Measurements from ENCODE around the gene SEMA3C. TPM values are rescaled to one million over a fixed set of nuclear protein-coding genes. Genes with fewer than 3 reads are reported as not detected.

Gene SEMA3C
- total RNA-seq, 1 experiment from 2014 or later = 136 TPM

GRCh38 chr7:80890426-80891258 lies 28.2 kb downstream of the SEMA3C start:
- peak; percentile 21 for DNase-seq (ENCODE audit: low read depth)

- no peak for DNase-seq (ENCODE audit: low read depth)
These were observed 29.3 kb downstream of the SEMA3C start for GRCh38 chr7:80889525-80889924.

GRCh38 chr7:80885757-80886156 lies 33.1 kb downstream of the SEMA3C start:
- no peak for DNase-seq (ENCODE audit: low read depth)

GRCh38 chr7:80884511-80885195 lies 34.2 kb downstream of the SEMA3C start:
- DNase-seq (ENCODE audit: low read depth) = peak; percentile 26

- DNase-seq (ENCODE audit: low read depth) = peak; percentile 98
These were observed 35.5 kb downstream of the SEMA3C start for GRCh38 chr7:80883154-80884025.

GRCh38 chr7:80882213-80882801 lies 36.5 kb downstream of the SEMA3C start:
- no peak for DNase-seq (ENCODE audit: low read depth)

- DNase-seq (ENCODE audit: low read depth) = no peak
These were observed 37.4 kb downstream of the SEMA3C start for GRCh38 chr7:80881351-80881900.

- DNase-seq (ENCODE audit: low read depth) = no peak
These were observed 39.0 kb downstream of the SEMA3C start for GRCh38 chr7:80879849-80880248.

- DNase-seq (ENCODE audit: low read depth) = peak; percentile 73
These were observed 41.9 kb downstream of the SEMA3C start for GRCh38 chr7:80876894-80877414.

GRCh38 chr7:80875537-80876120 lies 43.2 kb downstream of the SEMA3C start:
- no peak for DNase-seq (ENCODE audit: low read depth)

- no peak for DNase-seq (ENCODE audit: low read depth)
These were observed 45.7 kb downstream of the SEMA3C start for GRCh38 chr7:80873140-80873539.

- DNase-seq (ENCODE audit: low read depth) = no peak
These were observed 47.6 kb downstream of the SEMA3C start for GRCh38 chr7:80871228-80871627.

GRCh38 chr7:80870813-80871212 lies 48.0 kb downstream of the SEMA3C start:
- no peak for DNase-seq (ENCODE audit: low read depth)

GRCh38 chr7:80869821-80870751 lies 48.8 kb downstream of the SEMA3C start:
- no peak for DNase-seq (ENCODE audit: low read depth)

GRCh38 chr7:80869106-80869784 lies 49.6 kb downstream of the SEMA3C start:
- no peak for DNase-seq (ENCODE audit: low read depth)

GRCh38 chr7:80868566-80868965 lies 50.3 kb downstream of the SEMA3C start:
- DNase-seq (ENCODE audit: low read depth) = no peak

GRCh38 chr7:80860554-80860953 lies 58.3 kb downstream of the SEMA3C start:
- DNase-seq (ENCODE audit: low read depth) = no peak

GRCh38 chr7:80859272-80859970 lies 59.4 kb downstream of the SEMA3C start:
- DNase-seq (ENCODE audit: low read depth) = peak; percentile 69

Data from LHCN-M2 (cell line).